HG03575 (cell line): ENCODE measurements around the gene SP140.

Experiments
- ATAC-seq: cut with Tn5 transposase; IDR thresholded peaks from one replicate; pipeline ENCODE4 v1.9.1; 2021; ENCODE audit not compliant: unreplicated experiment, insufficient number of reproducible peaks, low FRiP score; ENCODE audit errors: extremely low read depth

The SP140 gene

GRCh38 chr2:230225486-230225885, at the start of gene SP140:
TSS of gene SP140 (plus strand) at chr2:230225736. CDS start at chr2:230225845, 109 bp downstream.
- peak; percentile 54 for ATAC-seq

GRCh38 chr2:230176996-230177395, 48.5 kb upstream of the SP140 start:
- ATAC-seq: no peak

- no peak for ATAC-seq
These were observed 46.7 kb upstream of the SP140 start for GRCh38 chr2:230178546-230179485.

GRCh38 chr2:230179907-230180306, 45.6 kb upstream of the SP140 start:
- no peak for ATAC-seq

- no peak for ATAC-seq
These were observed 44.3 kb upstream of the SP140 start for GRCh38 chr2:230181195-230181594.

GRCh38 chr2:230184727-230185578, 40.6 kb upstream of the SP140 start:
- no peak for ATAC-seq

GRCh38 chr2:230202430-230203109, 23.0 kb upstream of the SP140 start:
- no peak for ATAC-seq

- no peak for ATAC-seq
These were observed 22.3 kb upstream of the SP140 start for GRCh38 chr2:230203110-230203676.

- no peak for ATAC-seq
These were observed 20.5 kb upstream of the SP140 start for GRCh38 chr2:230205034-230205433.

- ATAC-seq: no peak
These were observed 19.8 kb upstream of the SP140 start for GRCh38 chr2:230205721-230206120.

- ATAC-seq: no peak
These were observed 17.0 kb upstream of the SP140 start for GRCh38 chr2:230208576-230208975.

GRCh38 chr2:230209422-230210051, 16.0 kb upstream of the SP140 start:
- ATAC-seq: no peak

GRCh38 chr2:230216489-230216888, 9.0 kb upstream of the SP140 start:
- ATAC-seq: no peak

GRCh38 chr2:230217424-230217823, 8.1 kb upstream of the SP140 start:
- ATAC-seq: no peak

- no peak for ATAC-seq
These were observed 7.1 kb upstream of the SP140 start for GRCh38 chr2:230218421-230218820.

GRCh38 chr2:230219419-230220331, 5.9 kb upstream of the SP140 start, which contains the start of gene SP110:
TSS of gene SP110 (minus strand) at chr2:230219984. CDS start at chr2:230216927, 3,057 bp downstream.
- ATAC-seq: peak; percentile 47

GRCh38 chr2:230220347-230220969, 5.1 kb upstream of the SP140 start:
- ATAC-seq: no peak
